HG02943 (cell line): Measurements from ENCODE around the gene GUCA1A.
"Not testable (repeated sequence)": the region's sequence is repeated elsewhere in the genome, so short reads cannot be mapped to it uniquely, and the experiment has no call there.

Source experiments
- ATAC-seq: cut with Tn5 transposase; IDR thresholded peaks from one replicate; pipeline ENCODE4 v1.9.1; 2021; ENCODE audit warnings: mild to moderate bottlenecking, low read depth, moderate library complexity; ENCODE audit not compliant: unreplicated experiment

The GUCA1A gene

DNA sequence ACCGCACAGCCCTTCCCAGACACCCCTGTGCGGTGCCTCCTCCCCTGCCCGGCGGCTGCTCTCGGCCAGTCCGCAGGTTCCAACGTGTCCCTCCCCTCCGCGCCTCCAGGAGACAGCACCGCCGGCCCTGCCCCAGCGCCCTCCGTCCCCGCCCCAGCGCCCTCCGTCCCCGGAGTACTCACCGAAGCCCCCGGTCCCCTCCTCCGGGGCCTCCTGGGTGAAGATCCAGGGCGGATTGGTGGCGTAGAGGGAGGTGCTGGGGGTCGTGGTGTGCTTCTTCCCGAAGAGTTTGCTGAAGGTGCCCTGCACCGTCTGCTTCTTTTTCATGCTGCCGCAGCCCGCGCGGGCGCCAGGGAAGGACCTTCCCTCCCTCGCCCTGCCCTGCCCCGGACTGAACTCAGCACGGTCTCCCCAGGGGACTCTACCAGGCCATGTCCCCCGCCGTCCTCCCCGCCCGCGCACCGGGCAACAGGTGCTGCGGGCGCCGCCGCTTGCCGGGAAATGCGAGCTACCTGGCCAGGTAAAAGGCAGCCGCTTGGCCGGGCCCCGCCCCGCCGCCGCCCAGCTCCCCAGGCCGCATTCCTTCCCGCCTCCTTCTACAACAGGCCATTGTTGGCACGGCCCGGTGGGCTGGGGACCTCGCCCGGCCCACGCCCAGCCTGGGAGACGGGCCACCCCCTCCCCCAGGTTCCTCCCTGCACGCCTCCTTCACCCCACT lies 30.9 kb upstream of the GUCA1A start, which contains the start of gene C6orf132:
Gene C6orf132 (minus strand): TSS at position 503 of the 718 bp plus-strand sequence. CDS start 176 bp downstream, at position 327.
- no peak for ATAC-seq

DNA sequence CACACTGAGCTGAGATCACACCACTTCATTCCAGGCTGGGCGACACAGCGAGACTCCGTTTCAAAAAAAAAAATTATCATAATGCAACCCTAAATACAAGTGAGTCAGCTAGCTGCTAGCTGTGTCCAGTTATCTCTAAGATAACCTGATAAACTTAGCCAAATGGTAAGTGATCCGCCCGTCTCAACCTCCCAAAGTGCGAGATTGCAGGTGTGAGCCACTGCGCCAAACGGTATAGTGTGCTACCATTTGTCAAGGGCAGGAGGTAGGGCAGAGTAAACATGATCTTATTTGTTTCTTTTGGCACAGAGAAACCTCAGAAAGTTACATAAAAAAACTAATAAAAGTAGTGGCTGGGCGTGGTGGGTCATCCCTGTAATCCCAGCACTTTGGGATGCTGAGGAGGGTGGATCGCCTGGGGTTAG lies 26.0 kb upstream of the GUCA1A start:
- no peak for ATAC-seq

DNA sequence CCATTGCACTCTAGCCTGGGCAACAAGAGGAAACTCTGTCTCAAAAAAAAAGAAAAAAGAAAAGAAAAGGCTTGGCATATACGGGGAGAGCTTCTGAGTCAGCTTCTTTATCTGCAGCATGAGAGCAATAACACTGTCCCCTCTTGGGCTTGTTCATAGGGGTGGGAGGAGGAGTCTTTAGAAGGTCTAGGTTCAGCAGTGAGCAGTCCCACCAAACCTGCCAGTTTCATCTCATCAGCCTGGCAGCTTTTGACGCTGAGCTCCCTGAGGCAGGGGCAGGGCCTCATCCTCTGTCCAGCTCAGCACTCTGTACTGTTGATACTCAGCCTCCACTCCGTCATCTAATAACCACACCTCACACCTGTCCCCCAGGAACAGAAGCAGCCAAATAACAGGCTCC lies 25.1 kb upstream of the GUCA1A start:
- no peak for ATAC-seq

DNA sequence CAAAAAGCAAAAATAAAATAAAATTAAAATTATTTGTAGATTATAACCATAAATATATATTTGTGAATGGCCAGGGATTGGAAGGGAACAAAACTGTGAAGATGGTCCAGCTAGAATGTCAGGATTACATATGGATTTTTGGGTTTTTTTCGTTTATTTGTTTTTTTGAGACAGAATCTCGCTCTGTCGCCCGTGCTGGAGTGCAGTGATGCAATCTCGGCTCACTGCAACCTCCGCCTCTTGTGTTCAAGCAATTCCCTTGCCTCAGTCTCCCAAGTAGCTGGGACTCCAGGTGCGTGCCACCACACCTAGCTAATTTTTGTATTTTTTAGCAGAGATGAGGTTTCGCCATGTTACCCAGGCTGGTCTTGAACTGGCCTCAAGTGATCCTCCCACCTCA lies 22.9 kb upstream of the GUCA1A start:
- ATAC-seq = no peak

DNA sequence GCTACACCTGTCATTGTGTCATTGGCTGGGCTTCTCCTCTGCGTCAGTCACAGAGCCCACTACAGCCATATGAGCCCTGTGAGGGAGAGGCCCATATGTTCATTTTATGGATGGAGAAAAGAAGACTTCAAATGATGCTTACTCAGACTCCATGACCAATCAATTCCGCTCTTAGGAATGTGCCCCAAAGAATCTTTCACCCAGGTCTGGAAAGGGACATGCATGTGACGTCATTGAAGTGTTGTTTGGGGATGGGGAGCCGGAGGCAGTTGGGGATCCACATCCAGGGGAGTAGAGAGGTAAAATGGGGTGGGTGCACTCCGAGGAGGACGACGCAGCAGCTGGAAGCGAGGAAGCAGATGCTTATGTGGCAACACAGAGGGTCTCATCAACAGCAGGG lies 21.1 kb upstream of the GUCA1A start:
- ATAC-seq = no peak

DNA sequence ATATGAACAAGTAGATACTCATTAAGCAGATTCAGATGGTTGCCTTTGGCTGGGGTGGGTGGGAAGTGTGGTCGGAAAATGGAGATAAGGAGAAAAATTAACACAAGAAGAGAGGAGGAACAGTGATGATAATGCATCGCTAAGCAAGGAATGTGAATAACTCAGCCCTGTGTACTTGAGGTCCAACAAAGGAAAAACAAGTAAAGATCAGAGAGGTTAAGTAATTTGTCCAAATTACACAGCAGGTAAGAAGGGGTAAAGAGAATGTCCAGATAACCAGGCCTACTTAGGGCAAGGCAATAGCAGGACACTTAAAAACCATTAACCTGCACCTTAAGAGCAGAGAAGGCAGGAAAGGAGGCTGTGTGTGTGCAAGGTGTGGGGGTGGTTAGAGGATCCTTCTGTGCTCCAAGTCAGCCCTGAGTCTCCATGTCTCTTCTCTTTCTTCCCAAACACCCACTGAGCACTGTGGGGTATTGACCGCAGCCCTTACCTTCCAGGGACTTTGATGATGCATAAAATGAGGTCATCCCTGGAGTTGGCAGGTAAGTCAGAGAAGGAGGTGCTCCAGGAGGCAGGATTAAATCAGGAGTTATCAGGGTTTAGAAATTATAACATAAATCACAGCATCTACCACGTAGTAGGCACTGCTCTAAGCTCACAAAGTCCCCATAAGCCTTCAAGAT lies 20.5 kb upstream of the GUCA1A start:
- not testable (repeated sequence) for ATAC-seq

DNA sequence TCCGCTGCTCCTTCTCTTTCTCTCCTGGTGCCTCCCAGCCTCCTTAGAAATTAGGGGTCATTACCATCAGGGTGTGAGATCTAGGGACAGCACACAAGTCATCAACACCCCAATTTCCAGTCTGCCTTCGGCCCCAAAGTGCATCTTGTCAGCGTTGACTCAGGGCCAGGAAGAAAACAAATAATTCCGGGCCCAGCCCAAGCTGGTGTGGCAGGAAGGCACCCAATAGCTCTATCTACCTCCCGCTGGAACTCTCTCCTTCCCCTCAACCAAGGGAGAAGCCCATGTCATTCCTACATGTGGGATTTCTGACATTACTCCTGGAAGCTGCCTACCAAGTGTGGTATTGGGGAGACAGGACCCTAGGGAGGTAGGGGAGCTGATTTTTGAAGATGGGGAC lies 19.2 kb upstream of the GUCA1A start:
- no peak for ATAC-seq

DNA sequence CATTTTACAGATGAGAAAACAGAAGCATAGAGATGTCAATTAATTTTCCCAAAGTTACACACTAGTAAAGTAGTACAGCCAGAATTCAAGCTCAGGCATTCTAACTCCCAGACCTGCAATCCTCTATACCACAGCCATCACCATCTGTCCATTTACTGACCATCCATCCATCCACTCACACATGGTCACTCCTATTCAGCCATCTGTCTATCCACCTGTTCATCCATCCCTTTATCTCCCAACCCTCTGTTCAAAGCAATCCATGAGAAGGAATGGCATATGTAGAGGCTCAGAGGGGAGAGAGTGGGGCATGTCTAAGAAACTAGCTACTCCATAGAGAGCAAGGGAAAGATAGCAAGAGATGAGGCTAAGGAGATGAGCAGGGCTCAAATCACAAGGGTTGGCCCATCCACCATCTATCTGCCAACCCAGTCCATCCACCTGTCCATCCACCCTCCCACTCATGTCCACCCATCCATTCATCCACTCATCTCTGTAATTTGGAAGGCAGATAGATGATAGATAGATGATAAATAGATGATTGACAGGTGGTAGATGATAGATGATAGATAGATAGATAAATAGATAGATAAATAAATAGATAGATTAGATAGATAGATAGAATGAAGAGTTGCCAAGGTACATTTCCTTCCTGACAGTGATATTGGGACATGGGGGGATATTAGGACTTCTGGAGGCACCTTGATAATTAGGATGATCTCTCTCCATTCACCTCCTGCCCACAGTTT lies 18.5 kb upstream of the GUCA1A start:
- ATAC-seq = no peak

DNA sequence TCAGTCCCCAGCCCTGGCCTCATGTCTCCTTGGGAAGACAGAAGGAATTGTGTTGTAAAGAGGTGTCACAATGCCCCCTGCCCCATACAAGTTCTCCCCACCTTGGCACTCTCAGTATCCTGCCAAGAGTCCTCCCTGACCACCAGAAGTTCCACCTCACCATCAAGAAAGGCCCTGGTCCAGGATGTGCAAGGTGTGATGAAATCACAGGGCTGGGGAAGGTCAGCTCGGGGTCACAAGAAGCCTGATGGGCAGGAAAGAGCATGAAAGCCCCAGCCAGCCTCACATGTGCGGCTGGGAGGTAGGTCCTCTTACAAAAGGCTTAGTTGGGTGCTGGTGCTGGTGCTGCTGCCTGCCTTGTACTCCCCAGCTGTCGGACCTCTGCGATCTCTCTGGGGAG lies 17.9 kb upstream of the GUCA1A start:
- no peak for ATAC-seq

DNA sequence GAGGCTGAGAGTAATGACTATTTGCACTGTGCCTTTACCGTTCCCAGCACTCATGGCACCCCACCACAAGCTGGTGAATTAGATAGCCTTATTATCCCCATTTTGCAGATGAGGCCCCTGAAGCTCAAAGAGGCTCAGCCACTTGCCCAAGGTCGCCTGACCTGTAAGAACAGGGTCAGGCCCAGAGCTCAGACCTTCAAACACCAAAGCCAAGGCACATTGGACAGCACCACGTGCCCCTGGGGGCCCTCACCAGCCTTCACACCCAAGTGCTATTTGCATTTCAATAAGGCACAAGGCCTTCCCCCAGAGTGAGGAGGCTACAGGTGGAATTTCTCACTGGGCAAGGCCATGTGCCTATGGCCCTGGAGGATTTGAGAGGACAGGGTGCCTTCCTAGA lies 16.5 kb upstream of the GUCA1A start:
- ATAC-seq = no peak

DNA sequence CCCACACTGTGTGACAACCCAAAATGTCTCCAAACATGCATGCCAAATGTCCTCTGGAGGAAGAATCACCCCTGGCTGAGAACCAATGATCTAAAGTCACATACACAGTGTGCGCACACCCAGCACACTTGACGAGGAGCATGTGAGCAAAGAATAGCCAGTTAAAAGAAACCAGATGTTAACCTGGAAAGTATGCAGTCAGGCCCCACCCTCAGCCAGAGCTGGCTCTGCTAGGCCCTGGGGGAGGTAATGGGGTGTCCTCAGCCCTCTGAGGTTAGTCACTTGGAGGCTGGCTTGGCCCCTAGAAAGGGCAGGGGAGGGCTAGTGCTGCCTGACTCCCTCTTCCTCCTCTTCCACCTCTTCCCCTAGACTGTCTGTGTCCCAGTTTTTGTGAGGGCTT lies 15.2 kb upstream of the GUCA1A start:
- no peak for ATAC-seq

DNA sequence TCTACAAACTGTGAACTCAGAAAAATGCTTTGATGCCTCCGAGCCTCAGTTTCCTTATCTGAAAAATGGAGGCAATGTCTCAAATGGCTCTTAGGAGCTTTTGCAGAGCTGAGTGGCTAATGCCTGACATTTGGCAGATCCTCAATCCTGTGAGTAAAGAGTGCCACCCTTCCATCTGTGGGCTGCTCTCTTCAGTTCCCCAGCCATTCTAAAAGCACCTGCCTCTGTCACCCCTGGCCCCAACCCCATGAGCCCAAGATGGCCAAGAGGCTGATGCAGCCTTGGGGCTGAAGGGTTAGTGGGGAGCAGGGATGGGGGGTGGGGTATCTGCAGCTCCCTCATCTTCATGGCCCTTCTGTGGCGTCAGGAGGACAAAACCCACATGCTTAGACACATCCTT lies 14.5 kb upstream of the GUCA1A start:
- no peak for ATAC-seq

DNA sequence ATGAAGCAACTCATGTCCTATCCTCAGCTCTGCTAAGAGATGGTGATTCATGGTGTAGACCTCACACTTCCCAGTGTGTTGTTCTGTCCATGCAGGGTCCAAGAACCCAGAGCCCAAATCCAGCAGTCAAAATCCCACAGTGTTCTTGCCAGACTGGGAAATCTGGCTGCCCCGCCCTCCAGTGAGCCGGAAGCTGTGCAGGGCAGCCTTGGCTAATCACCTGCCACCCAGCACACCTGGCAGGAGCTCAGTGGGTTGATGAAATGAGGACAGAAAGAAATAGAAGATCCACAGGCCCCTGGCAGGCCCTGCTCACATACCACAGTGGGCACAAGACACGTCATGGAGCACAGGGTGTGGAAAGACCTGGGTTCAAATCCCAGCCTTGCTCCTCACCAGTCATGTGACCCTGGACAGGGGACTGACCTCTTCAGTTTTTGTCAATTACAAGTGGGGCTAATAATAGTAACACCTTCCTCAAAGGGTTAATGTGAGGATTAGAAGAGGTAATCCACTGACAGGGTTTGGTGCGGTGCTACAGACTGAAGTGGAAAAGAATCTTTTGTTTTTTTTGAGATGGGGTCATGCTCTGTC lies 13.6 kb upstream of the GUCA1A start:
- ATAC-seq = no peak

DNA sequence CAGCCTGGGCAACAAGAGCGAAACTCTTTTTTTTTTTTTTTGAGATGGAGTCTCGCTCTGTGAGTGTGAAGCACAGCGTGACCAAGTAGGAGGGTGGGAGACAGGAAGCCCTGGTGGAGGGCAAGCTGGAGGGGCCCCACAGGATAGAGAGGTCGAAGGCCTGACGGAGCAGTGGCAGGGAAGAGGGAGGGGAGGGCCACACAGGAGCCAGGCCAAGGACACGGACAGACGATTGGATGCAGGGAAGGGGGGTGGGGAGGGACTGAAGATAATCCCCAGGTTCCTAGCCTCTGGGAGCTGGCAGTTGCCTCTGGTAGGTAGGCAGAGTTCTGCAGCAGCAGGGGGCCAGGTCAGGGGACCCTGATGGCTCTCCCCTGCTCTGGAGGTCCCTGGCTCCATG lies 10.8 kb upstream of the GUCA1A start:
- ATAC-seq = no peak

DNA sequence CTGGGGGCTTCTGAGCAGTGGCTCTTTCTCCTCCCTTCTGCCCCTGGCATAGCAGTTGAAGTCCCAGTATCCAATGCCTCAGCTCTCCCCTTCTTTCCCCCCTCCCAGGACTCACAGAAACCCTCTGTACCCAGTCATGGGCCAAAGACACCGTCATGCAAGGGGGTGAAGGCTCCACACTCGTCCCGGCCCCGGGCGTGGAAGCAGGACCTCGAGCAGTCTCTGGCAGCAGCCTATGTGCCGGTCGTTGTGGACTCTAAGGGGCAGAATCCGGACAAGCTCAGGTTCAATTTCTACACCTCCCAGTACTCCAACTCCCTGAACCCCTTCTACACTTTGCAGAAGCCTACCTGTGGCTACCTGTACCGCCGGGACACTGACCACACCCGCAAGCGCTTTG lies 10.4 kb upstream of the GUCA1A start:
- no peak for ATAC-seq

DNA sequence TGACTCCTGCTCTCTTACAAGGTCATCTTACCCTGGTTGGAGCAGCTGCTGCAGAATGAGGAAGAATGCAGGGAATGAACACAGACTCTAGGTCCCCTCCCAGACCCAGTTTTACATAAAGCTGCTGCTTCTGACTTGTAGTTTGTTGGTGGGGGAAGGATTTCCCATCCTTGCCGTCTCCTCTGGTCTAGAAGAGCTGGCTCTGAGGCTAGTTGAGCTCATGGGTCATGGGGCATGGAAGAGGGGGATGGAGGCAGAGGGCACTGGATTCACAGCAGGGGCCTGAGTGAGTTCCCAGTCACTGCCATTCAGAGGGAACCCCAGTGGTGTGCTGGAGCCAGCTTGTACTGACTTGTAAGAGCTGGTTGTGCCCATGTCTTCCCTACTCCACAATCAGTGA lies 9.2 kb upstream of the GUCA1A start:
- ATAC-seq = no peak

DNA sequence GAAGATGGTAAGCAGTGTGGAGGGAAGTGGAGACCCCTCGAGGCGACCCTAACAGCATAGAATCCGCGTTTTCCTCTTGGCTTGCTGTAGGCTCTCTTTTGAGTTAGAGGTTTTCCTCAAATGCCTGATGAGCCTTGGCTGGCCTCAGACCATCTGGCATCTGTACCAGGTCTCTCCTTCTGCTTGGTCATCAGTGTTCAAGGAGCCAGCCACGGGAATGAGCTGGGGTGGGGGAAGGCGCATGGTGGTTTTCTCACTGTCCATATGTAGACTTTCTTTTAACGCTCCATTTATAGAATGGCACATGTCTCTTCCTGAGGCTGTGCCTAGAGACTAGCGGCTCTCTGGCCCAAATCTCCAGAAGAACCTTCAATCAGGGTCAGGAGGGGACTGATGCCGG lies 8.1 kb upstream of the GUCA1A start:
- no peak for ATAC-seq

DNA sequence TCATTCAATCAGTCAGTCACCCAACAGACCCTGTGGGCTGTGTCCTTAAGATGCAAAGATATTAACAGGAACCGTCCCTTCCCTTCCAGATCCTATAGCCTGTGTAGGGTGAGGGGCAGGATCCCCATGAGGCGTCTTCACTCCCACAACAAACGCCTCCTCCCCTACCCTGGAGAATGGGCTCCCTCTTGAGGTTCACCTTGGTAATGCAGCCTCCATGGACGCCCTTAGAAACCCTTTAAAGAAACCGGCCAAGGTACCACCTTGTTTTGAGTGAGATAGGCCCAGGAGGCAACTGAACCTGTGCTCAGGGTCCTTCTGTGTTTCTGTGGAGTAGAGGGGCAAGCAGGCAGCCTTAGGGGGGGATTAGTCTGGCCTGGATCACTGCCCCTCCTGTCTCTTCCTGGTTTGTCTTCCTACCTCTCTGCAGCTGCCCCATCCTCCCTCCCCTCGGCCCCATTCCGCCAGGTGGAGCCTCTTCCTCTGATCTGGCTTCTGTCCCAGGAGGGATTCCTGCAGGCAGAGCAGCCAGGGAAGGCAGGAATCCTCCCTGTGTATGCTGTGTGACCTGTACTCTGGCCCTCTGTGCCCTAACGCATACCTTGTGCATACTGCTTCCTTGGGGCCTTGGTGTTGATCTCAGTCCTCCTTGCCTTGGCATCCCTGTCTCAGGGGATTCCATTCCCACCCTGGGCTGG lies 6.6 kb upstream of the GUCA1A start:
- no peak for ATAC-seq

DNA sequence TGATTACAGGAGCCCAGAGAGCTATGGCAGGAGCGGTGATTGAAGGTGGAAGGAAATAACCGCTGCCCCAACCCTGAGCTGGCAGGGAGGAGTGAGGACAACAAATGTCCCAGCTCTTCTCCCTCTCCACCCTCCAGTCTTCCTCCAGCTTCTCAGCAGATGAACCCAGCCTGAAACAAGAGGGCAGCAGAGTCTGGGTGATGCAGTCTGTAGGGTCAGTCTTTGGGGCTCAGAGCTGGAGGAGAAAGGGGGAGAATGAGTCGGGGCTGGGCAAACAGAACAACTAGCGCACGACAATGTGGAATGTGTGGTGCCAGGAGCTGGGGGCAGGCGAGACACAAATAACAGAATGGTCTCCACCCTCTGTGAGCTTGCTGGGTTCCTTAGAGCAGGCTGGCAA lies 4.5 kb upstream of the GUCA1A start:
- ATAC-seq = no peak

DNA sequence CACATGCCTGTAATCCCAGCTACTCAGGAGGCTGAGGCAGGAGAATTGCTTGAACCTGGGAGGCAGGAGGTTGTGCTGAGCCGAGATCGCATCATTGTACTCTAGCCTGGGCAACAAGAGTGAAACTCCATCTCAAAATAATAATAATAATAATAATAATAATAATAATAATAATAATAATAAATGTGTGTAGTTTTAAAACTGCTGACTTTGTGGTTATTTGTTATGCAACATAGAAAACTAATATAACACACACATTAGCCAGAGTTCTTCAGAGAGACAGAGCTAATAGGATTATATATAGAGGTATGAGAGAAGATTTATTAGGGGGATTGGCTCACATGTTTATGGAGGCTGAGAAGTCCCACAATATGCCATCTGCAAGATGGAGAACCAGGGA lies 3.4 kb upstream of the GUCA1A start:
- ATAC-seq = not testable (repeated sequence)
